Upper lobe of right lung (tissue), 1 donor: ENCODE measurements around the gene ACAT2. TPM values are rescaled to one million over a fixed set of nuclear protein-coding genes. Genes with fewer than 3 reads are reported as not detected.
"Not testable (repeated sequence)": the region's sequence is repeated elsewhere in the genome, so short reads cannot be mapped to it uniquely, and the experiment has no call there.

Experiments used
- ATAC-seq: fragments of 200-7000 bp; cut with Tn5 transposase; one replicate; pipeline ENCODE4 v1.9.1; 2020; ENCODE audit warnings: mild to moderate bottlenecking, moderate library complexity
- DNase-seq: peaks from one replicate; pipeline ENCODE4 v3.0.0-alpha.2; 2020
- H3K27ac ChIP-seq: fragments of 200-600 bp; one replicate; pipeline ENCODE4 v1.8.0; 2022
- H3K27me3 ChIP-seq: fragments of 200-600 bp; one replicate; pipeline ENCODE4 v1.8.0; 2022; ENCODE audit warnings: mild to moderate bottlenecking
- H3K36me3 ChIP-seq: fragments of 200-600 bp; one replicate; pipeline ENCODE4 v1.8.0; 2022
- H3K4me1 ChIP-seq: fragments of 200-600 bp; one replicate; pipeline ENCODE4 v1.8.0; 2022
- H3K4me3 ChIP-seq: fragments of 200-600 bp; one replicate; pipeline ENCODE4 v1.8.0; 2022; ENCODE audit warnings: mild to moderate bottlenecking
- H3K9me3 ChIP-seq: fragments of 200-600 bp; one replicate; pipeline ENCODE4 v1.8.0; 2022
- CTCF ChIP-seq: fragments of 200-600 bp; IDR thresholded peaks from one replicate; pipeline ENCODE4 v1.8.0; 2022; ENCODE audit warnings: antibody characterized with exemption
- intact Hi-C: fragments of 100-400 bp; cut with DNase I; formaldehyde crosslinking; loops from one replicate; pipeline ENCODE4 v1.11.0; 2022
- total RNA-seq: library from RNA; stranded (reverse); fragmentation: NEBNext Ultra II Directional; extraction: Animal tissue kit (Norgen Biotek cat#: 25700); gene quantifications from one replicate; pipeline ENCODE4 v1.2.1, GENCODE V29; 2021
- donor health status: DM: no; HTN: yes; CAD: no; lungs with severe emphysema.

ACAT2 gene
- total RNA-seq, 1 donor from 2014 or later = 52.6 TPM

GRCh38 chr6:159806021-159806458, 44.2 kb downstream of the ACAT2 start:
- no peak overlapping the region for H3K27ac ChIP-seq
- no peak for TF ChIP-seq CTCF
- no peaks in the 10 kb centered on the region for H3K36me3 ChIP-seq
- ATAC-seq = no peak
- intact Hi-C loops = no loop called here
- no peaks in the 10 kb centered on the region for H3K9me3 ChIP-seq
- no peak for DNase-seq
- no peaks in the 10 kb centered on the region for H3K4me1 ChIP-seq
- no peak overlapping the region for H3K4me3 ChIP-seq
- no peaks in the 10 kb centered on the region for H3K27me3 ChIP-seq

GRCh38 chr6:159807150-159807858, 45.5 kb downstream of the ACAT2 start:
- Histone ChIP-seq H3K36me3 (no peaks in the 10 kb centered on the region), H3K27ac (no peak overlapping the region), H3K4me3 (no peak overlapping the region), H3K9me3 (no peaks in the 10 kb centered on the region), H3K27me3 (no peaks in the 10 kb centered on the region), H3K4me1 (no peaks in the 10 kb centered on the region)
- intact Hi-C loops = no loop called here
- DNase-seq (no peak), ATAC-seq (no peak)
- no peak for TF ChIP-seq CTCF

GRCh38 chr6:159808647-159809046, 46.8 kb downstream of the ACAT2 start:
- H3K4me1 ChIP-seq = no peaks in the 10 kb centered on the region
- H3K27me3 ChIP-seq = no peaks in the 10 kb centered on the region
- no peak for TF ChIP-seq CTCF
- no peaks in the 10 kb centered on the region for H3K9me3 ChIP-seq
- no peak overlapping the region for H3K27ac ChIP-seq
- no peak for DNase-seq
- intact Hi-C loops = no loop called here
- H3K36me3 ChIP-seq = no peaks in the 10 kb centered on the region
- H3K4me3 ChIP-seq = no peak overlapping the region
- no peak for ATAC-seq

- TF ChIP-seq CTCF = no peak
- Histone ChIP-seq H3K9me3 (no peaks in the 10 kb centered on the region), H3K27me3 (no peaks in the 10 kb centered on the region), H3K36me3 (no peaks in the 10 kb centered on the region), H3K4me1 (no peaks in the 10 kb centered on the region), H3K4me3 (no peak overlapping the region), H3K27ac (no peak overlapping the region)
- ATAC-seq (no peak), DNase-seq (no peak)
- intact Hi-C loops = no loop called here
These were observed 47.3 kb downstream of the ACAT2 start for GRCh38 chr6:159809149-159809548.

- H3K4me1 ChIP-seq = no peaks in the 10 kb centered on the region
- no peaks in the 10 kb centered on the region for H3K27me3 ChIP-seq
- no peak for TF ChIP-seq CTCF
- ATAC-seq (no peak), DNase-seq (no peak)
- no peaks in the 10 kb centered on the region for H3K9me3 ChIP-seq
- intact Hi-C loops = no loop called here
- no peak overlapping the region for H3K27ac ChIP-seq
- no peaks in the 10 kb centered on the region for H3K36me3 ChIP-seq
- no peak overlapping the region for H3K4me3 ChIP-seq
These were observed 51.9 kb downstream of the ACAT2 start for GRCh38 chr6:159813781-159814180.

- no peak for ATAC-seq
- no peaks in the 10 kb centered on the region for H3K27me3 ChIP-seq
- intact Hi-C loops = no loop called here
- no peaks in the 10 kb centered on the region for H3K36me3 ChIP-seq
- no peaks in the 10 kb centered on the region for H3K9me3 ChIP-seq
- H3K27ac ChIP-seq = no peak overlapping the region
- H3K4me3 ChIP-seq = no peak overlapping the region
- no peak for DNase-seq
- H3K4me1 ChIP-seq = no peaks in the 10 kb centered on the region
- no peak for TF ChIP-seq CTCF
These were observed 53.6 kb downstream of the ACAT2 start for GRCh38 chr6:159815410-159815809.

- H3K27me3 ChIP-seq, ATAC-seq, H3K9me3 ChIP-seq, H3K36me3 ChIP-seq, intact Hi-C loops, H3K4me1 ChIP-seq, DNase-seq, H3K4me3 ChIP-seq, H3K27ac ChIP-seq: not testable (repeated sequence)
These were observed 54.9 kb downstream of the ACAT2 start for GRCh38 chr6:159816775-159817174.
